HepG2 (cell line): Measurements from ENCODE around the gene AMZ1. TPM values are rescaled to one million over a fixed set of nuclear protein-coding genes. Genes with fewer than 3 reads are reported as not detected.

Source experiments
- ETV5 ChIP-seq: IDR thresholded peaks from 2 replicates; pipeline ENCODE4 v1.6.1; 2018; ENCODE audit warnings: missing biosample characterization, missing genetic modification reagents, inconsistent platforms, borderline replicate concordance
- GATAD2A ChIP-seq: IDR thresholded peaks from 2 replicates; pipeline ENCODE4 v1.6.1; 2016
- JUND ChIP-seq: sonication (generic); formaldehyde crosslinking; IDR thresholded peaks from 2 replicates; pipeline ENCODE4 v1.8.0; 2022; ENCODE audit warnings: mild to moderate bottlenecking, missing genetic modification reagents
- KLF16 ChIP-seq, 2 experiments: sonication (generic) in 1 of 2; formaldehyde crosslinking in 1 of 2; IDR thresholded peaks; 2 replicates each; pipeline versions ENCODE4 v1.6.1 to v1.8.0; 2016 to 2023; ENCODE audit warnings: missing genetic modification reagents in 2 of 2, missing compliant biosample characterization in 1 of 2
- LCORL ChIP-seq, 2 experiments: fragments of 450-650 bp in 1 of 2; sonication (generic) in 1 of 2; formaldehyde crosslinking in 1 of 2; IDR thresholded peaks; 2 replicates each; pipeline versions ENCODE4 v1.5.0 to v1.6.1; 2017 to 2020; ENCODE audit warnings: antibody characterized with exemption in 1 of 2, missing genetic modification reagents in 1 of 2
- MXD3 ChIP-seq: IDR thresholded peaks from 2 replicates; pipeline ENCODE4 v1.6.1; 2016; ENCODE audit warnings: mild to moderate bottlenecking, missing biosample characterization, missing genetic modification reagents
- POLR2AphosphoS5 ChIP-seq: IDR thresholded peaks from 2 replicates; pipeline ENCODE4 v1.6.1; 2012; ENCODE audit warnings: low read depth, low read length
- PRDM4 ChIP-seq: sonication (generic); formaldehyde crosslinking; IDR thresholded peaks from 2 replicates; pipeline ENCODE4 v1.9.0; 2021; ENCODE audit warnings: missing genetic modification reagents, borderline replicate concordance
- RCOR2 ChIP-seq: IDR thresholded peaks from 2 replicates; pipeline ENCODE4 v1.6.1; 2016; ENCODE audit warnings: missing biosample characterization, missing genetic modification reagents
- SSRP1 ChIP-seq: IDR thresholded peaks from 2 replicates; pipeline ENCODE4 v1.6.1; 2016; ENCODE audit warnings: control low read depth
- UBTF ChIP-seq: sonication (generic); formaldehyde crosslinking; IDR thresholded peaks from 2 replicates; pipeline ENCODE4 v1.4.0; 2020; ENCODE audit warnings: mild to moderate bottlenecking, missing genetic modification reagents
- YEATS2 ChIP-seq: sonication (generic); formaldehyde crosslinking; IDR thresholded peaks from 2 replicates; pipeline ENCODE4 v1.4.0; 2020; ENCODE audit warnings: missing genetic modification reagents, borderline replicate concordance
- ZFP37 ChIP-seq: sonication (generic); formaldehyde crosslinking; IDR thresholded peaks from 2 replicates; pipeline ENCODE4 v1.4.0; 2020; ENCODE audit warnings: missing genetic modification reagents, borderline replicate concordance
- ZNF230 ChIP-seq: sonication (generic); formaldehyde crosslinking; IDR thresholded peaks from 2 replicates; pipeline ENCODE4 v1.4.0; 2020; ENCODE audit warnings: mild to moderate bottlenecking, missing genetic modification reagents
- ZNF253 ChIP-seq: sonication (generic); formaldehyde crosslinking; IDR thresholded peaks from 2 replicates; pipeline ENCODE4 v1.8.0; 2022; ENCODE audit warnings: mild to moderate bottlenecking, missing genetic modification reagents, borderline replicate concordance
- ZNF275 ChIP-seq: sonication (generic); formaldehyde crosslinking; IDR thresholded peaks from 2 replicates; pipeline ENCODE4 v1.8.0; 2022; ENCODE audit warnings: missing genetic modification reagents, mild to moderate bottlenecking, inconsistent platforms, borderline replicate concordance
- ZNF335 ChIP-seq: sonication (generic); formaldehyde crosslinking; IDR thresholded peaks from 2 replicates; pipeline ENCODE4 v1.4.0; 2020; ENCODE audit warnings: missing genetic modification reagents
- ZNF598 ChIP-seq: sonication (generic); formaldehyde crosslinking; IDR thresholded peaks from 2 replicates; pipeline ENCODE4 v1.5.1; 2020; ENCODE audit warnings: mild to moderate bottlenecking, missing genetic modification reagents, borderline replicate concordance
- ZNF614 ChIP-seq: IDR thresholded peaks from 2 replicates; pipeline ENCODE4 v1.6.1; 2018; ENCODE audit warnings: missing biosample characterization, missing genetic modification reagents, inconsistent platforms, borderline replicate concordance
- ZNF891 ChIP-seq: sonication (generic); formaldehyde crosslinking; IDR thresholded peaks from 2 replicates; pipeline ENCODE4 v1.5.0; 2020; ENCODE audit warnings: mild to moderate bottlenecking, missing genetic modification reagents
- ZZZ3 ChIP-seq: sonication (generic); formaldehyde crosslinking; IDR thresholded peaks from 2 replicates; pipeline ENCODE4 v1.4.0; 2020; ENCODE audit warnings: missing genetic modification reagents, mild to moderate bottlenecking, borderline replicate concordance
- polyA plus RNA-seq, 8 experiments: library from polyadenylated mRNA; depleted of rRNA in 3 of 8; stranded (reverse) in 7 of 8; unstranded in 1 of 8; fragments of >200 nt; fragmentation: Illumina TruSeq in 4 of 8; extraction: Trizol in 4 of 8; gene quantifications; 2 replicates each; pipeline versions ENCODE4 v1.2.1 to v1.2.3, GENCODE V29; 2011 to 2016; ENCODE audit warnings: low read depth in 4 of 8, missing spikeins in 1 of 8, mixed read lengths in 1 of 8; ENCODE audit not compliant: insufficient read depth in 1 of 8
- total RNA-seq, 5 experiments: library from RNA; depleted of rRNA; stranded (reverse); fragments of >200 nt; fragmentation: Illumina TruSeq; extraction: Trizol; gene quantifications; 2 replicates each; pipeline ENCODE4 v1.2.3, GENCODE V29; 2016; ENCODE audit warnings: low read depth in 1 of 5

AMZ1 gene
- total and polyA plus RNA-seq, 2 of the 13 experiments (the other 11 are each of a cell fraction or from before 2014, with no cell fraction given) = 0.03 TPM; not detected in 1

- TF ChIP-seq PRDM4 (CRISPR knock-in tag) = no peak
- peak; percentile 91; the same call in 1 of the 2 replicates for TF ChIP-seq ZNF230 (CRISPR knock-in tag)
- TF ChIP-seq MXD3 (CRISPR knock-in tag) = peak; percentile 97
- peak; percentile 95; the same call in 1 of the 2 replicates for TF ChIP-seq ZNF253
- no peak for TF ChIP-seq ZZZ3 (CRISPR knock-in tag)
- TF ChIP-seq YEATS2 = peak; percentile 72; the same call in 1 of the 2 replicates
- TF ChIP-seq POLR2AphosphoS5 = no peak; the same call in 1 of the 2 replicates
- 0 out of 2 replicates have a peak, but pooled peaks have one; percentile 42 for TF ChIP-seq JUND (CRISPR knock-in tag)
- no peak for TF ChIP-seq LCORL (IDR thresholded peaks at IDR 0.05)
- TF ChIP-seq LCORL (CRISPR knock-in tag; IDR thresholded peaks at IDR 0.05) = peak; percentile 90
- 0 out of 2 replicates have a peak, but pooled peaks have one; percentile 37 for TF ChIP-seq ZFP37 (CRISPR knock-in tag)
- TF ChIP-seq UBTF (CRISPR knock-in tag) = peak; percentile 80
- TF ChIP-seq ZNF598 (CRISPR knock-in tag) = peak; percentile 83
- TF ChIP-seq KLF16 (CRISPR knock-in tag; IDR thresholded peaks at IDR 0.05) = peak in 1 of 2 experiments; percentile 86; a peak in 1 of 4 replicates
- TF ChIP-seq ZNF891 (CRISPR knock-in tag) = peak; percentile 70; the same call in 1 of the 2 replicates
- peak; percentile 96 for TF ChIP-seq ETV5 (CRISPR knock-in tag)
- TF ChIP-seq ZNF335 (CRISPR knock-in tag) = peak; percentile 67; the same call in 1 of the 2 replicates
- peak; percentile 60 for TF ChIP-seq RCOR2 (CRISPR knock-in tag)
- TF ChIP-seq ZNF614 (CRISPR knock-in tag) = peak; percentile 94; the same call in 1 of the 2 replicates
- TF ChIP-seq ZNF275 (CRISPR knock-in tag) = 0 out of 2 replicates have a peak, but pooled peaks have one; percentile 11
- no peak for TF ChIP-seq SSRP1 (CRISPR knock-in tag)
- peak; percentile 91 for TF ChIP-seq GATAD2A
Observed at GRCh38 chr7:2663121-2663886, 24.7 kb upstream of the AMZ1 start (continued).
